Kidney capillary endothelial cell (primary cell): ENCODE data around the gene LEFTY2.
"Not testable (repeated sequence)": the region's sequence is repeated elsewhere in the genome, so short reads cannot be mapped to it uniquely, and the experiment has no call there.

Experiments used
- DNase-seq: peaks from one replicate; pipeline ENCODE4 v3.0.0-alpha.2; 2018; ENCODE audit warnings: low spot score

LEFTY2 gene

GRCh38 chr1:225953315-225953714, 12.3 kb upstream of the LEFTY2 start:
- no peak for DNase-seq

GRCh38 chr1:225950905-225951497, 10.0 kb upstream of the LEFTY2 start:
- DNase-seq: no peak

- no peak for DNase-seq
Observed at GRCh38 chr1:225949041-225949440, 8.0 kb upstream of the LEFTY2 start.

- no peak for DNase-seq
Observed at GRCh38 chr1:225946803-225947202, 5.8 kb upstream of the LEFTY2 start.

GRCh38 chr1:225946082-225946620, 5.1 kb upstream of the LEFTY2 start:
- DNase-seq: no peak

- DNase-seq: no peak
Observed at GRCh38 chr1:225945564-225945963, 4.5 kb upstream of the LEFTY2 start.

GRCh38 chr1:225944951-225945350, 3.9 kb upstream of the LEFTY2 start:
- DNase-seq: no peak

- DNase-seq: no peak
Observed at GRCh38 chr1:225944387-225944786, 3.4 kb upstream of the LEFTY2 start.

GRCh38 chr1:225943582-225943981, 2.6 kb upstream of the LEFTY2 start:
- DNase-seq: no peak

GRCh38 chr1:225942574-225942973, 1.6 kb upstream of the LEFTY2 start:
- DNase-seq: no peak

- DNase-seq: no peak
Observed at GRCh38 chr1:225941942-225942222, 862 bp upstream of the LEFTY2 start.

GRCh38 chr1:225940385-225941151, 452 bp downstream of the LEFTY2 start:
- no peak for DNase-seq

- not testable (repeated sequence) for DNase-seq
Observed at GRCh38 chr1:225939939-225940310, 1.1 kb downstream of the LEFTY2 start.

GRCh38 chr1:225939097-225939938, 1.7 kb downstream of the LEFTY2 start:
- not testable (repeated sequence) for DNase-seq

- no peak for DNase-seq
Observed at GRCh38 chr1:225937048-225937968, 3.7 kb downstream of the LEFTY2 start.

GRCh38 chr1:225936523-225936922, 4.5 kb downstream of the LEFTY2 start:
- DNase-seq: no peak

- DNase-seq: not testable (repeated sequence)
Observed at GRCh38 chr1:225936086-225936485, 4.9 kb downstream of the LEFTY2 start.

GRCh38 chr1:225934711-225935110, 6.3 kb downstream of the LEFTY2 start:
- no peak for DNase-seq

GRCh38 chr1:225933072-225933471, 7.9 kb downstream of the LEFTY2 start:
- DNase-seq: peak; percentile 36

GRCh38 chr1:225931270-225932136, 9.5 kb downstream of the LEFTY2 start:
- no peak for DNase-seq

- DNase-seq: no peak
Observed at GRCh38 chr1:225930566-225930965, 10.5 kb downstream of the LEFTY2 start.
